ENCODE measurements around the gene AJAP1.

DNA sequence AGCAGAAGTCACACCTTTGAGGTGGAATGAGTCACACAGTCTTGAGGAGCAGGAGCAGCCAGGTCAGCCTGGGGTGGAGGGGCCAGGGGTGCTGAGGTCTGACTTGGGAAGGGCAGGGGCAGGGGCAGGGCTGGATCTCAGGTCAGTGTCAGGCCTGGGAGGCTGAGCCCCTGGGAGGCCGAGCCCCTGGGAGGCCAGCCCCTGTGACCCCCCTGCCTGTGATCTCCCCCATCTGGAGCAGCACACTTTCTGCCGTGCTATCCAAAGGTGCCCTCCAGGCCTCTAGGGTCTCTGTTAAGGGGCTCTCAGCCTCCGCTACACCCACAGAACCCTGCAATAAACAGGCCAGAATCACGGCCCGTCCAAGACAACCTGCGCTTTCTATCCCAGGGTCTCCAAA lies 36.9 kb upstream of the AJAP1 start:
- no peak for TF ChIP-seq CTCF (CRISPR knock-in tag; IDR thresholded peaks at IDR 0.05)
- no peak for TF ChIP-seq TP53 (CRISPR knock-in tag; conservative IDR thresholded peaks at IDR 0.05)
- no peak for TF ChIP-seq PRDM4 (CRISPR knock-in tag; IDR thresholded peaks at IDR 0.05; ENCODE audit: borderline replicate concordance)
- no peak for TF ChIP-seq POLR2A (IDR thresholded peaks at IDR 0.05; ENCODE audit: insufficient read depth in 1 of 2, low read depth in 2 of 2, low read length in 2 of 2)
- TF ChIP-seq EP300 (IDR thresholded peaks at IDR 0.05; ENCODE audit: low read depth in 2 of 2, low read length in 2 of 2): no peak
- no peak for TF ChIP-seq EP300 (CRISPR knock-in tag; IDR thresholded peaks at IDR 0.05; ENCODE audit: borderline replicate concordance)
- no peak for TF ChIP-seq NFIC (IDR thresholded peaks at IDR 0.05; ENCODE audit: low read length)
- TF ChIP-seq, protein P1, sequence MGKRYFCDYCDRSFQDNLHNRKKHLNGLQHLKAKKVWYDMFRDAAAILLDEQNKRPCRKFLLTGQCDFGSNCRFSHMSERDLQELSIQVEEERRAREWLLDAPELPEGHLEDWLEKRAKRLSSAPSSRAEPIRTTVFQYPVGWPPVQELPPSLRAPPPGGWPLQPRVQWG (CRISPR knock-in tag; IDR thresholded peaks at IDR 0.05; ENCODE audit: borderline replicate concordance, low read depth): no peak
- no peak for TF ChIP-seq STAT6 (CRISPR knock-in tag; IDR thresholded peaks at IDR 0.05; ENCODE audit: borderline replicate concordance)
